Measurements from ENCODE around the gene PARVB.

Gene PARVB

GRCh38 chr22:44182588-44183286, 158.6 kb downstream of the PARVB start:
- TF ChIP-seq CTCF (IDR thresholded peaks at IDR 0.05; ENCODE audit: control insufficient read depth, insufficient read depth, low read depth, low read length, missing control alignments), result no peak
- H3K4me3 ChIP-seq (ENCODE audit: control insufficient read depth, low read depth, low read length), result no peak overlapping the region
- DNase-seq (ENCODE audit: low read depth), result no peak

- no peak for DNase-seq (ENCODE audit: low read depth)
- TF ChIP-seq CTCF (IDR thresholded peaks at IDR 0.05; ENCODE audit: control insufficient read depth, insufficient read depth, low read depth, low read length, missing control alignments), result no peak
- no peak overlapping the region for H3K4me3 ChIP-seq (ENCODE audit: control insufficient read depth, low read depth, low read length)
Observed at GRCh38 chr22:44183287-44183588, 159.1 kb downstream of the PARVB start.

- no peak for TF ChIP-seq CTCF (IDR thresholded peaks at IDR 0.05; ENCODE audit: control insufficient read depth, insufficient read depth, low read depth, low read length, missing control alignments)
- no peak for DNase-seq (ENCODE audit: low read depth)
- no peak overlapping the region for H3K4me3 ChIP-seq (ENCODE audit: control insufficient read depth, low read depth, low read length)
Observed at GRCh38 chr22:44184006-44184405, 159.9 kb downstream of the PARVB start.

- no peak for TF ChIP-seq CTCF (IDR thresholded peaks at IDR 0.05; ENCODE audit: control insufficient read depth, insufficient read depth, low read depth, low read length, missing control alignments)
- no peak for DNase-seq (ENCODE audit: low read depth)
- no peak overlapping the region for H3K4me3 ChIP-seq (ENCODE audit: control insufficient read depth, low read depth, low read length)
Observed at GRCh38 chr22:44185237-44186120, 161.4 kb downstream of the PARVB start.

- no peak overlapping the region for H3K4me3 ChIP-seq (ENCODE audit: control insufficient read depth, low read depth, low read length)
- DNase-seq (ENCODE audit: low read depth), result no peak
- TF ChIP-seq CTCF (IDR thresholded peaks at IDR 0.05; ENCODE audit: control insufficient read depth, insufficient read depth, low read depth, low read length, missing control alignments), result no peak
Observed at GRCh38 chr22:44186121-44186510, 162.0 kb downstream of the PARVB start.

GRCh38 chr22:44186737-44187136, 162.6 kb downstream of the PARVB start:
- H3K4me3 ChIP-seq (ENCODE audit: control insufficient read depth, low read depth, low read length), result no peak overlapping the region
- no peak for DNase-seq (ENCODE audit: low read depth)
- no peak for TF ChIP-seq CTCF (IDR thresholded peaks at IDR 0.05; ENCODE audit: control insufficient read depth, insufficient read depth, low read depth, low read length, missing control alignments)
